GM12801 (cell line): Measurements from ENCODE around the gene CEPT1.

Experiments used
- TF ChIP-seq, protein P1 (sequence below): IDR thresholded peaks from one replicate; pipeline ENCODE4 v1.5.1; 2011; ENCODE audit warnings: control low read depth; ENCODE audit not compliant: insufficient read length; ENCODE audit errors: extremely low read depth

CEPT1 gene

DNA sequence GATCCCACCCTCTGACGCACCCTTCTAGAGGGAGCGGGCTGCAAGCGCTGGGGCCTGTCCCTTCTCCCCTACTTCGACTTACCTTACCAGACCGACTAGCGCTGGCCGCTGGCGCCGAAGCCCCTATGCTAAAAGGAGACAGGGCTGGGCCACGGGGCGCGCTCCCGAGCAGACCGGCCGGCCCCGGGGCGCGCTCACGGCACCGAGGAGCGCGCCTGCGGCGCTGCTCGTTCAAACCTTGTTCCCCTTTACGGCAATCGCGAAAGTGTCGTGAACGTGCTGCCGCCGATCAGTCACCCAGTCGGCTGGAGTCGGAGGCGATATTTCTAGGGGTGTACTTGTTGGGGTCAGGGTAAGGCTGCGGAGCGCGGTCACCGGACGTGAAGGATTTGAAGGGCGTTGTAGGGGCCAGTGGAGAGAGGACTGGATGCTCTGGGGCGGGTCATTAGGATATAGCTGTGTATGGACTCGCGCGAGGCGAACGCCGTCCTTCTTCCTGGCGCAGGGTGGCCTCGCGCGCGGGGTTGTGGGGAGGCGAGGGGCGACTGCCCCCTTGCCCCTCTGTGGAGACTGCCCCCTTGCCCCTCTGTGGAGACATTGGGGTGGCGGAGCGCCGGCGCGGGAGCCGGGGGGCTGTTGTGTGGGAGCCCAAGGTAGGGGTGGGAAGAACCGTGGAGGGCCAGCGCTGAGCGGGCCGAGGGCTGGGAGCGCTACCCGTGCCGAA lies at the start of gene CEPT1, which contains the start of gene DRAM2:
Gene CEPT1, plus strand, starts transcription at position 268 of the 724 bp plus-strand sequence. CDS start 7,492 bp downstream, outside the sequence.
Gene DRAM2, minus strand, starts transcription at position 138 of the 724 bp plus-strand sequence. CDS start 8,539 bp downstream, outside the sequence.
- TF ChIP-seq, protein P1, sequence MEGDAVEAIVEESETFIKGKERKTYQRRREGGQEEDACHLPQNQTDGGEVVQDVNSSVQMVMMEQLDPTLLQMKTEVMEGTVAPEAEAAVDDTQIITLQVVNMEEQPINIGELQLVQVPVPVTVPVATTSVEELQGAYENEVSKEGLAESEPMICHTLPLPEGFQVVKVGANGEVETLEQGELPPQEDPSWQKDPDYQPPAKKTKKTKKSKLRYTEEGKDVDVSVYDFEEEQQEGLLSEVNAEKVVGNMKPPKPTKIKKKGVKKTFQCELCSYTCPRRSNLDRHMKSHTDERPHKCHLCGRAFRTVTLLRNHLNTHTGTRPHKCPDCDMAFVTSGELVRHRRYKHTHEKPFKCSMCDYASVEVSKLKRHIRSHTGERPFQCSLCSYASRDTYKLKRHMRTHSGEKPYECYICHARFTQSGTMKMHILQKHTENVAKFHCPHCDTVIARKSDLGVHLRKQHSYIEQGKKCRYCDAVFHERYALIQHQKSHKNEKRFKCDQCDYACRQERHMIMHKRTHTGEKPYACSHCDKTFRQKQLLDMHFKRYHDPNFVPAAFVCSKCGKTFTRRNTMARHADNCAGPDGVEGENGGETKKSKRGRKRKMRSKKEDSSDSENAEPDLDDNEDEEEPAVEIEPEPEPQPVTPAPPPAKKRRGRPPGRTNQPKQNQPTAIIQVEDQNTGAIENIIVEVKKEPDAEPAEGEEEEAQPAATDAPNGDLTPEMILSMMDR, result no peak

DNA sequence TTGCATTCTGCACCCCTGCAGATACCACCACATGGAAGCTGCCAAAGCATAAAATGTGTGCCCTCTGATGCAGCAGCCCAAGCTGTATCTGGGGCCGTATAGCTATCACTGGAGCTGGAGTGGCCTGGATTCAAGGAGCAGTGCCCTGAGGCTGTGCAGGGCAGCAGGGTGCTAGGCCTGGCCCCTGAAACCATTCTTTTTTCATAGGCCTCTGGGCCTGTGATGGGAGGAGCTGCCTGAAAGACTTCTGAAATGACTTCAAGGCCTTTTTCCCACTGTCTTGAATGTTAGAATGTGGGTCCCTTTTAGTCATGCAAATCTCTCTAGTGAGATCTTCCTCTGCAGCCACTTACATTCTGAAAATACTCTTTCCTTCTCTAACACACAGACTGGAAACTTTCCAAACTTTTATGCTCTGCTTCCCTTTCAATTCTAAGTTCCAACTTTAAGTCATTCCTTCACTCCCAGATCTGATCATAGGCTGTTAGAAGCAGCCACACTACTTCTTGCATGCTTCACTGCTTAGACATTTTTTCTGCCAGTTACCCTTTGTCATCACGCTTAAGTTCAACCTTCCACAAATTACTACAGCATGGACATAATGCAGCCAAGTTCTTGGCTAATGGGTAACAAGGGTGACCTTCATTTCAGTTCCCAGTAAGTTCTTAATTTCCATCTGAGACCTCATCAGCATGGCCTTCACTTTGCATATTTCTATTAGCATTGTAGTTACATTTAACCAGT lies 42.5 kb upstream of the CEPT1 start:
- TF ChIP-seq, protein P1, result no peak

DNA sequence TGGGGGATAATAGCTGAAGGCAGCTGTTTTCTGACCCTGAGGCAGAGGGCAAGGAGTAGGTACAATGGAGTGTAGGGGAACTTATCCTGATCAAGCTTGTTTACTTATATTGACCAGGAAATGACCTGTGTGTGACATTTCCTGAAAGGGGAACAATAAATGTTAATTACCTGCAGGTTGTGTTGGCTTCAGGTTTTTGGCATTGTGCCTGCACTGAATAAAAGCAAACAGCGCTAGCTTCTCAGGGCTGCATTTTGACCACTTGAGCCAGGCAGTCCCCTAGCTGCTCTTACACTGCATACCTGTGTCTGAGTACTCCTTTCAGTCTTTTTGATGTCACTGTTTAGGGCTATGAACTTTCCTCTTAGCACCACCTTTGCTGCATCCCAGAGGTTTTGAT lies 40.7 kb upstream of the CEPT1 start:
- TF ChIP-seq, protein P1, result no peak

DNA sequence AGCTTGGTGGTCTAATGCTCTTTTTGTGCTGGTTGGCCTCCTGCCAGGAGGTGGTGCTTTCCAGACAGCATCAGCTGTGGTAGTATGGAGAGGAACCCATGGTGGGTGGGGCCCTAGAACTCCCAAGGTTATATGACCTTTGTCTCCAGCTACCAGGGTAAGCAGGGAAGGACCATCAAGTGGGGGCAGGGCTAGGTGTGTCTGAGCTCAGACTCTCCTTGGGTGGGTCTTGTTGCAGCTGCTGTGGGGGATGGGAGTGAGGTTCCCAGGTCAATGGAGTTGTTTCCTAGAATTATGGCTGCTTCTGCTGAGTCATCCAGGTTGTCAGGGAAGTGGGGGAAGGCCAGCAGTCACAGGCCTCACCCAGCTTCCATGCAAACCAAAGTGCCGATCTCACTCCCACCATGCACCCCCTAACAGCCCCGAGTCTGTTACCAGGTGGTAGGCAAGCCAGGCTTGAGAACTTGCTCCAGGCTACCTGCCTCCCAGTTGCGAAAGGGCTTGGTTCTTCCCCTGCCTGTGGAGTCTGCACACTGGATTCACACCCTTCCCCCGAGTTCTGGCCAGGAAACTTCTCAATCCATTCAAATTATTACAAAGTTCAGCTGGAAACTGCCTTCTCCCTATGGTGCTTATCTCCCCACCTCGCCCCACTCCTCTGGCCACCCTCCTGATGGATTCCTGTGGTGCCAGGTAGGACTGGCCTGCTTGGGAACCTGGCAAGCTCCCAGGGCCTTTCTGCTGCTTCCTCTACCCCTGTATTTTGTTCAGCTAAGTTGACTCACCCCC lies 38.0 kb upstream of the CEPT1 start:
- TF ChIP-seq, protein P1, result no peak

DNA sequence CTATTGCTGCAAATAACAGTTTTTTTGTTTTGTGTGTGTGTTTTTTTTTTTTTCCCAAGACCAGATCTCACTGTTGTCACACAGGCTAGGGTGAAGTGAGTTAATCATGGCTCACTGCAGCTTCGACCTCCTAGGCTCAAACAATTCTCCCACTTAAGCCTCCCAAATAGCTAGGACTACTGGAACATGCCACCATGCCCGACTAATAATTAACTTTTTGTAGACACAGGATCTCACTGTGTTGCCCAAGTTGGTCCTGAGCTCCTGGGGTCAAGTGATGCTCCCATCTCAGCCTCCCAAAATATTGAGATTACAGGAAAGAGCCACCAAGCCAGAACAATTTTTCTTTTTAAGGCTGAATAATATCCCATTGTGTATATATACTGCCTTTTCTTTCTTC lies 35.0 kb upstream of the CEPT1 start:
- TF ChIP-seq, protein P1, result no peak

DNA sequence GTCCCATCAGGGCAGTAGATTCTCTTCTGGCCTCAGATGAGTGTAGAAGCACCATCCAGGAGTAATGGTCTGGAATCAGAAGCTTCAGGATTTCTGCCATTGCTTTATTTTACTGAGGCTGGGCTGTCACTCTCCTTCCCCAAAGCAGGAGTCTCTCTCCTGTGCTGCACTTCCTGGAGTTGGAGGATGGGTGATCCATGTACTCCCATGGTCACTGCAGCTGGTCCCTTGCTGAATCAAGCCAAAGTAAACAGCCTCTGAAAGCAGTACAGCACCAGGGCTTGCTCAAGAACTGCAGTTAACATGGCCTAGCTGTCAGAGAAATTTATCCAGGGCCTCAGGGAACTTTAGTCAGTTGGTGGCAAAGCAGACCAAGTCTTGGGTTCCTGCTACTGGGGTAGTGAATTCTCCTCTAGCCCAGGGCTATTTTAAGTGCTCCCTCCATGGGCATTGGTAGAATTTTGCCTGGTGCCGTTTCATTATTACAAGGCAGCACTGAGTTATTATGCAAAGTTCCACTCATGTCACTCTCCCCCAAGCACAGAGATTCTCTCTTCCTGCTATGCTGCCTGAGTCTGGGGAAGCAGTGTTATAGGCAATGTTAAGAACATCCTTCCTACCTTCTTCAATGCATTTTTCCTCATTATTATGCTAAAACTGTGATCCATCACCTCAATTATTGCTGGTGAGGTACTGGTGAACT lies 29.7 kb upstream of the CEPT1 start:
- TF ChIP-seq, protein P1, result no peak
